Adrenal gland (tissue), 5 donors: ENCODE data around the gene ERC1.

Experiments used
- POLR2A ChIP-seq, 2 donors: fragments of 450-650 bp; IDR thresholded peaks; one replicate each; pipeline ENCODE4 v1.6.1; 2017; ENCODE audit warnings: antibody characterized with exemption in 2 of 2, mild to moderate bottlenecking in 2 of 2, moderate library complexity in 1 of 2
- TF ChIP-seq, protein P1 (sequence below), 6 experiments: fragments of 450-650 bp in 4 of 6; fragments of 200-600 bp in 2 of 6; sonication (generic) in 1 of 6; IDR thresholded peaks; 1 replicate in 5 of 6; 2 replicates in 1 of 6; pipeline versions ENCODE4 v1.5.1 to v1.8.0; 2016 to 2021; ENCODE audit warnings: antibody characterized with exemption in 6 of 6, mild to moderate bottlenecking in 2 of 6, moderate library complexity in 1 of 6
- donor health status: DM: no; HTN: no; CAD: no.

- TF ChIP-seq, protein P1, sequence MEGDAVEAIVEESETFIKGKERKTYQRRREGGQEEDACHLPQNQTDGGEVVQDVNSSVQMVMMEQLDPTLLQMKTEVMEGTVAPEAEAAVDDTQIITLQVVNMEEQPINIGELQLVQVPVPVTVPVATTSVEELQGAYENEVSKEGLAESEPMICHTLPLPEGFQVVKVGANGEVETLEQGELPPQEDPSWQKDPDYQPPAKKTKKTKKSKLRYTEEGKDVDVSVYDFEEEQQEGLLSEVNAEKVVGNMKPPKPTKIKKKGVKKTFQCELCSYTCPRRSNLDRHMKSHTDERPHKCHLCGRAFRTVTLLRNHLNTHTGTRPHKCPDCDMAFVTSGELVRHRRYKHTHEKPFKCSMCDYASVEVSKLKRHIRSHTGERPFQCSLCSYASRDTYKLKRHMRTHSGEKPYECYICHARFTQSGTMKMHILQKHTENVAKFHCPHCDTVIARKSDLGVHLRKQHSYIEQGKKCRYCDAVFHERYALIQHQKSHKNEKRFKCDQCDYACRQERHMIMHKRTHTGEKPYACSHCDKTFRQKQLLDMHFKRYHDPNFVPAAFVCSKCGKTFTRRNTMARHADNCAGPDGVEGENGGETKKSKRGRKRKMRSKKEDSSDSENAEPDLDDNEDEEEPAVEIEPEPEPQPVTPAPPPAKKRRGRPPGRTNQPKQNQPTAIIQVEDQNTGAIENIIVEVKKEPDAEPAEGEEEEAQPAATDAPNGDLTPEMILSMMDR (IDR thresholded peaks at IDR 0.05) = no peak
- TF ChIP-seq POLR2A (IDR thresholded peaks at IDR 0.05) = no peak
These were observed 378.4 kb downstream of the ERC1 start for GRCh38 chr12:1369460-1369859.
